GM12891 (cell line): ENCODE data around the gene EXT2.

Source experiments
- PAX5 ChIP-seq: IDR thresholded peaks from 2 replicates; pipeline ENCODE4 v1.6.1; 2011; ENCODE audit warnings: low read length, moderate library complexity, mild to moderate bottlenecking; ENCODE audit not compliant: insufficient read depth, severe bottlenecking
- POLR2A ChIP-seq: IDR thresholded peaks from 2 replicates; pipeline ENCODE4 v1.6.1; 2011; ENCODE audit warnings: low read depth, low read length, control low read depth
- POLR2AphosphoS5 ChIP-seq: IDR thresholded peaks from 2 replicates; pipeline ENCODE4 v1.6.1; 2011; ENCODE audit warnings: low read depth, low read length, control low read depth
- SPI1 ChIP-seq: IDR thresholded peaks from 2 replicates; pipeline ENCODE4 v1.6.1; 2011; ENCODE audit warnings: low read depth, low read length, control low read depth
- TAF1 ChIP-seq: IDR thresholded peaks from 2 replicates; pipeline ENCODE4 v1.6.1; 2011; ENCODE audit warnings: low read depth, low read length, control low read depth

GRCh38 chr11:44167046-44167445 lies 71.6 kb downstream of the EXT2 start:
- TF ChIP-seq TAF1 (no peak), POLR2AphosphoS5 (no peak), POLR2A (no peak), PAX5 (no peak), SPI1 (no peak)
